SJCRH30 (cell line): Measurements from ENCODE around the gene ZMYM1. TPM values are rescaled to one million over a fixed set of nuclear protein-coding genes. Genes with fewer than 3 reads are reported as not detected.

Experiments
- DNase-seq, 2 experiments: peaks; one replicate each; pipeline ENCODE4 v3.0.0-alpha.2; 2015 to 2020
- H3K27ac ChIP-seq: fragments of 250-450 bp; sonication (Bioruptor Pico); 2 replicates; pipeline ENCODE4 v1.5.1; 2020; ENCODE audit warnings: mild to moderate bottlenecking, moderate library complexity
- H3K27me3 ChIP-seq: fragments of 250-450 bp; sonication (Bioruptor Pico); 2 replicates; pipeline ENCODE4 v1.5.1; 2020; ENCODE audit warnings: mild to moderate bottlenecking, moderate library complexity
- H3K36me3 ChIP-seq: fragments of 250-450 bp; sonication (Bioruptor Pico); 2 replicates; pipeline ENCODE4 v1.5.1; 2020; ENCODE audit warnings: mild to moderate bottlenecking, moderate library complexity
- H3K4me1 ChIP-seq: fragments of 250-450 bp; sonication (Bioruptor Pico); 2 replicates; pipeline ENCODE4 v1.5.1; 2020; ENCODE audit warnings: mild to moderate bottlenecking, moderate library complexity
- H3K4me3 ChIP-seq: fragments of 250-450 bp; sonication (Bioruptor Pico); 2 replicates; pipeline ENCODE4 v1.5.1; 2020; ENCODE audit warnings: mild to moderate bottlenecking, moderate library complexity
- H3K9me3 ChIP-seq: fragments of 250-450 bp; sonication (Bioruptor Pico); replicated peaks from 2 replicates; pipeline ENCODE4 v1.5.1; 2020; ENCODE audit warnings: mild to moderate bottlenecking, moderate library complexity
- total RNA-seq: library from RNA; depleted of rRNA; stranded (reverse); fragments of >200 nt; shearing (Covaris generic); gene quantifications from 2 replicates; pipeline ENCODE4 v1.2.3, GENCODE V29; 2014; rRNA removed

Gene ZMYM1
- total RNA-seq, result 36.8 and 42.3 TPM in 2 replicates

GRCh38 chr1:35079003-35079930 lies at the start of gene ZMYM1:
Gene ZMYM1 (plus strand): TSS chr1:35079385. CDS start chr1:35093988, 14,603 bp downstream.
- Histone ChIP-seq H3K4me3 (peak within 1 kb of the TSS; percentile 70), H3K27ac (peak within 1 kb of the TSS; percentile 75), H3K36me3 (peaks cover 10% of the 10 kb centered on the region; the same call in 1 of the 2 replicates), H3K9me3 (0 out of 2 replicates have a peak, but pooled peaks cover 3% of the 10 kb centered on the region), H3K4me1 (peaks cover 3% of the 10 kb centered on the region; the same call in 1 of the 2 replicates), H3K27me3 (no peaks in the 10 kb centered on the region)
- DNase-seq, result peak; percentile 96 to 98

- Histone ChIP-seq H3K4me3 (no peak overlapping the region), H3K36me3 (no peaks in the 10 kb centered on the region), H3K4me1 (no peaks in the 10 kb centered on the region), H3K27me3 (no peaks in the 10 kb centered on the region), H3K9me3 (peaks cover 9% of the 10 kb centered on the region; the same call in 1 of the 2 replicates), H3K27ac (no peak overlapping the region)
- no peak for DNase-seq
Observed at GRCh38 chr1:35029761-35030160, 49.4 kb upstream of the ZMYM1 start.

GRCh38 chr1:35030338-35030737 lies 48.8 kb upstream of the ZMYM1 start:
- Histone ChIP-seq H3K27ac (no peak overlapping the region; the same call in 1 of the 2 replicates), H3K36me3 (no peaks in the 10 kb centered on the region), H3K4me1 (no peaks in the 10 kb centered on the region)

GRCh38 chr1:35030756-35031446 lies 48.3 kb upstream of the ZMYM1 start:
- Histone ChIP-seq H3K4me3 (peak overlapping the region; percentile 69), H3K9me3 (peaks cover 9% of the 10 kb centered on the region; the same call in 1 of the 2 replicates), H3K4me1 (no peaks in the 10 kb centered on the region), H3K27me3 (no peaks in the 10 kb centered on the region), H3K27ac (peak overlapping the region; percentile 66), H3K36me3 (no peaks in the 10 kb centered on the region)
- DNase-seq, result peak; percentile 38 to 50

More at GRCh38 chr1:35030338-35030737, 48.8 kb upstream of the ZMYM1 start:
- Histone ChIP-seq H3K9me3 (peaks cover 9% of the 10 kb centered on the region; the same call in 1 of the 2 replicates), H3K27me3 (no peaks in the 10 kb centered on the region), H3K4me3 (peak overlapping the region; percentile 69)
- no peak for DNase-seq

- H3K36me3 ChIP-seq, result no peaks in the 10 kb centered on the region
- H3K9me3 ChIP-seq, result peaks cover 9% of the 10 kb centered on the region; the same call in 1 of the 2 replicates
- no peaks in the 10 kb centered on the region for H3K4me1 ChIP-seq
- no peaks in the 10 kb centered on the region for H3K27me3 ChIP-seq
- peak overlapping the region; percentile 69 for H3K4me3 ChIP-seq
- no peak overlapping the region for H3K27ac ChIP-seq
- DNase-seq, result no peak
Observed at GRCh38 chr1:35032384-35032739, 46.8 kb upstream of the ZMYM1 start.

GRCh38 chr1:35033346-35033745 lies 45.8 kb upstream of the ZMYM1 start:
- no peak overlapping the region for H3K4me3 ChIP-seq
- H3K27me3 ChIP-seq, result no peaks in the 10 kb centered on the region
- H3K27ac ChIP-seq, result no peak overlapping the region
- no peak for DNase-seq
- H3K9me3 ChIP-seq, result peaks cover 9% of the 10 kb centered on the region; the same call in 1 of the 2 replicates
- no peaks in the 10 kb centered on the region for H3K36me3 ChIP-seq
- H3K4me1 ChIP-seq, result no peaks in the 10 kb centered on the region

GRCh38 chr1:35036621-35037020 lies 42.6 kb upstream of the ZMYM1 start:
- Histone ChIP-seq H3K27ac (no peak overlapping the region), H3K36me3 (no peaks in the 10 kb centered on the region), H3K9me3 (peaks cover 9% of the 10 kb centered on the region; the same call in 1 of the 2 replicates), H3K4me1 (no peaks in the 10 kb centered on the region), H3K4me3 (no peak overlapping the region), H3K27me3 (no peaks in the 10 kb centered on the region)
- no peak for DNase-seq

- Histone ChIP-seq H3K9me3 (peaks cover 9% of the 10 kb centered on the region; the same call in 1 of the 2 replicates), H3K36me3 (no peaks in the 10 kb centered on the region), H3K27me3 (no peaks in the 10 kb centered on the region), H3K4me3 (no peak overlapping the region), H3K4me1 (no peaks in the 10 kb centered on the region), H3K27ac (no peak overlapping the region)
- peak in 1 of 2 experiments; percentile 35 for DNase-seq
Observed at GRCh38 chr1:35037206-35037605, 42.0 kb upstream of the ZMYM1 start.

GRCh38 chr1:35038723-35039122 lies 40.5 kb upstream of the ZMYM1 start:
- H3K27me3 ChIP-seq, result no peaks in the 10 kb centered on the region
- H3K9me3 ChIP-seq, result peaks cover 1% of the 10 kb centered on the region; the same call in 1 of the 2 replicates
- no peaks in the 10 kb centered on the region for H3K4me1 ChIP-seq
- H3K27ac ChIP-seq, result no peak overlapping the region
- H3K4me3 ChIP-seq, result no peak overlapping the region
- no peaks in the 10 kb centered on the region for H3K36me3 ChIP-seq
- DNase-seq, result no peak

- H3K4me1 ChIP-seq, result peaks cover 9% of the 10 kb centered on the region
- no peaks in the 10 kb centered on the region for H3K27me3 ChIP-seq
- no peaks in the 10 kb centered on the region; the same call in 1 of the 2 replicates for H3K9me3 ChIP-seq
- no peaks in the 10 kb centered on the region for H3K36me3 ChIP-seq
- no peak for DNase-seq
- no peak overlapping the region for H3K27ac ChIP-seq
- H3K4me3 ChIP-seq, result no peak overlapping the region
Observed at GRCh38 chr1:35043498-35043897, 35.7 kb upstream of the ZMYM1 start.

- H3K36me3 ChIP-seq, result no peaks in the 10 kb centered on the region
- H3K4me1 ChIP-seq, result peaks cover 9% of the 10 kb centered on the region
- DNase-seq, result no peak
- no peaks in the 10 kb centered on the region; the same call in 1 of the 2 replicates for H3K9me3 ChIP-seq
- H3K27ac ChIP-seq, result no peak overlapping the region
- no peaks in the 10 kb centered on the region for H3K27me3 ChIP-seq
- H3K4me3 ChIP-seq, result no peak overlapping the region
Observed at GRCh38 chr1:35044431-35044830, 34.8 kb upstream of the ZMYM1 start.

- Histone ChIP-seq H3K4me1 (peaks cover 9% of the 10 kb centered on the region), H3K27ac (no peak overlapping the region), H3K27me3 (no peaks in the 10 kb centered on the region; the same call in 1 of the 2 replicates), H3K9me3 (no peaks in the 10 kb centered on the region; the same call in 1 of the 2 replicates), H3K36me3 (no peaks in the 10 kb centered on the region), H3K4me3 (no peak overlapping the region)
- no peak for DNase-seq
Observed at GRCh38 chr1:35046730-35047129, 32.5 kb upstream of the ZMYM1 start.

GRCh38 chr1:35047188-35047858 lies 31.9 kb upstream of the ZMYM1 start:
- Histone ChIP-seq H3K27ac (peak overlapping the region; percentile 10; the same call in 1 of the 2 replicates), H3K4me1 (peaks cover 9% of the 10 kb centered on the region), H3K27me3 (no peaks in the 10 kb centered on the region; the same call in 1 of the 2 replicates), H3K9me3 (no peaks in the 10 kb centered on the region; the same call in 1 of the 2 replicates), H3K4me3 (no peak overlapping the region), H3K36me3 (no peaks in the 10 kb centered on the region)
- DNase-seq, result peak; percentile 37 to 57

GRCh38 chr1:35049116-35049515 lies 30.1 kb upstream of the ZMYM1 start:
- Histone ChIP-seq H3K4me1 (peaks cover 9% of the 10 kb centered on the region), H3K9me3 (no peaks in the 10 kb centered on the region), H3K27me3 (no peaks in the 10 kb centered on the region; the same call in 1 of the 2 replicates), H3K4me3 (no peak overlapping the region), H3K36me3 (no peaks in the 10 kb centered on the region), H3K27ac (no peak overlapping the region)
- DNase-seq, result no peak
